ENCODE data around the gene KLK14.

KLK14 gene

GRCh38 chr19:51108066-51108804 lies 25.5 kb upstream of the KLK14 start, which contains the start of gene CTU1:
Gene CTU1 (minus strand): TSS chr19:51108409. CDS start chr19:51104569, 3,840 bp downstream.
- TF ChIP-seq CTCF (IDR thresholded peaks at IDR 0.05): no peak

GRCh38 chr19:51107406-51108065 lies 24.8 kb upstream of the KLK14 start:
- no peak; the same call in 1 of the 2 replicates for TF ChIP-seq CTCF (IDR thresholded peaks at IDR 0.05)

GRCh38 chr19:51103926-51104341 lies 21.2 kb upstream of the KLK14 start:
- no peak for TF ChIP-seq CTCF (IDR thresholded peaks at IDR 0.05)

- TF ChIP-seq CTCF (IDR thresholded peaks at IDR 0.05): no peak
These were observed 20.3 kb upstream of the KLK14 start for GRCh38 chr19:51102991-51103390.

GRCh38 chr19:51101171-51101865 lies 18.6 kb upstream of the KLK14 start:
- TF ChIP-seq CTCF (IDR thresholded peaks at IDR 0.05): no peak

- no peak for TF ChIP-seq CTCF (IDR thresholded peaks at IDR 0.05)
These were observed 17.9 kb upstream of the KLK14 start for GRCh38 chr19:51100601-51101000.

- TF ChIP-seq CTCF (IDR thresholded peaks at IDR 0.05): no peak
These were observed 16.3 kb upstream of the KLK14 start for GRCh38 chr19:51099047-51099382.

Measured in LNCAP (cell line).